K562 (cell line): ENCODE data around the gene LYSMD1. TPM values are rescaled to one million over a fixed set of nuclear protein-coding genes. Genes with fewer than 3 reads are reported as not detected.

Experiments
- CREB1 ChIP-seq, 2 experiments: sonication (generic) in 1 of 2; formaldehyde crosslinking in 1 of 2; IDR thresholded peaks; 2 replicates each; pipeline versions ENCODE4 v1.6.1 to v1.8.0; 2012 to 2022; ENCODE audit warnings: inconsistent platforms in 1 of 2, mild to moderate bottlenecking in 1 of 2, missing genetic modification reagents in 1 of 2, moderate library complexity in 1 of 2
- FOXP1 ChIP-seq: sonication (generic); formaldehyde crosslinking; IDR thresholded peaks from 2 replicates; pipeline ENCODE4 v1.8.0; 2022; ENCODE audit warnings: mild to moderate bottlenecking, missing genetic modification reagents
- FUS ChIP-seq: fragments of 200-400 bp; formaldehyde crosslinking; optimal IDR thresholded peaks from 2 replicates; pipeline ENCODE3; 2017; ENCODE audit warnings: low read depth, low read length
- HDAC2 ChIP-seq: fragments of 450-650 bp; IDR thresholded peaks from 2 replicates; pipeline ENCODE4 v1.6.1; 2016; ENCODE audit warnings: mild to moderate bottlenecking
- ILF3 ChIP-seq: fragments of 450-650 bp; IDR thresholded peaks from 2 replicates; pipeline ENCODE4 v1.6.1; 2018; ENCODE audit warnings: antibody characterized with exemption, mild to moderate bottlenecking, moderate library complexity, borderline replicate concordance
- LEF1 ChIP-seq: fragments of 450-650 bp; IDR thresholded peaks from 2 replicates; pipeline ENCODE4 v1.6.1; 2016; ENCODE audit warnings: mild to moderate bottlenecking
- NFRKB ChIP-seq: fragments of 450-650 bp; IDR thresholded peaks from 2 replicates; pipeline ENCODE4 v1.6.1; 2016; ENCODE audit warnings: low read depth
- POLR2G ChIP-seq: fragments of 200-400 bp; formaldehyde crosslinking; IDR thresholded peaks from 2 replicates; pipeline ENCODE4 v1.6.1; 2017; ENCODE audit warnings: low read depth, mild to moderate bottlenecking, antibody characterized with exemption, low read length, moderate library complexity
- SMARCC2 ChIP-seq: fragments of 450-650 bp; IDR thresholded peaks from 2 replicates; pipeline ENCODE4 v1.6.1; 2017; ENCODE audit warnings: antibody characterized with exemption, moderate library complexity, mild to moderate bottlenecking, low read depth
- SUPT5H ChIP-seq: fragments of 450-650 bp; IDR thresholded peaks from 2 replicates; pipeline ENCODE4 v1.6.1; 2016
- TAF7 ChIP-seq: fragments of 450-650 bp; IDR thresholded peaks from 2 replicates; pipeline ENCODE4 v1.6.1; 2016; ENCODE audit warnings: missing genetic modification characterization, missing compliant biosample characterization
- TRIM28 ChIP-seq: fragments of 450-650 bp; IDR thresholded peaks from 2 replicates; pipeline ENCODE4 v1.6.1; 2017
- ZNF165 ChIP-seq: fragments of 250-450 bp; sonication (Bioruptor Pico); IDR thresholded peaks from 2 replicates; pipeline ENCODE4 v1.4.0; 2020; ENCODE audit warnings: borderline replicate concordance
- ZNF274 ChIP-seq: IDR thresholded peaks from 2 replicates; pipeline ENCODE4 v1.6.1; 2011; ENCODE audit warnings: low read depth, mild to moderate bottlenecking, low read length, moderate library complexity, borderline replicate concordance
- ZNF668 ChIP-seq: fragments of 250-450 bp; sonication (Bioruptor Pico); IDR thresholded peaks from 2 replicates; pipeline ENCODE4 v1.8.0; 2022; ENCODE audit warnings: mild to moderate bottlenecking, inconsistent platforms
- polyA plus RNA-seq, 8 experiments: library from polyadenylated mRNA; depleted of rRNA in 4 of 8; stranded (reverse) in 5 of 8; unstranded in 3 of 8; fragments of >200 nt; fragmentation: Nextera tagmentation in 2 of 8; fragmentation: Illumina TruSeq in 1 of 8; extraction: Ambion mirVana in 2 of 8; extraction: Trizol in 1 of 8; gene quantifications; 2 replicates each; pipeline versions ENCODE4 v1.2.1 to v1.2.3, GENCODE V29; 2011 to 2014; ENCODE audit warnings: inconsistent platforms in 1 of 8, missing spikeins in 1 of 8
- total RNA-seq, 7 experiments: library from RNA; depleted of rRNA in 6 of 7; stranded (reverse); fragments of >200 nt in 6 of 7; fragmentation: Illumina TruSeq in 2 of 7; extraction: Trizol in 2 of 7; gene quantifications; 2 replicates each; pipeline versions ENCODE4 v1.2.1 to v1.2.3, GENCODE V29; 2011 to 2021; ENCODE audit warnings: low replicate concordance in 1 of 7
- TF ChIP-seq, protein P1 (sequence below): sonication (generic); formaldehyde crosslinking; IDR thresholded peaks from 2 replicates; pipeline ENCODE4 v1.8.0; 2022; ENCODE audit warnings: missing genetic modification reagents, mild to moderate bottlenecking, moderate library complexity, borderline replicate concordance
- TF ChIP-seq, protein P2 (sequence below), 2 experiments: fragments of 450-650 bp in 1 of 2; sonication (generic) in 1 of 2; formaldehyde crosslinking in 1 of 2; IDR thresholded peaks in 1 of 2; conservative IDR thresholded peaks in 1 of 2; 2 replicates each; pipeline versions ENCODE4 v1.6.1 to v1.8.1; 2016 to 2023; ENCODE audit warnings: mild to moderate bottlenecking in 2 of 2, moderate library complexity in 2 of 2, inconsistent platforms in 1 of 2, missing genetic modification reagents in 1 of 2
- TF ChIP-seq, protein P3 (sequence below), 3 experiments: IDR thresholded peaks in 2 of 3; conservative IDR thresholded peaks in 1 of 3; 2 replicates each; pipeline ENCODE4 v1.5.1; 2011 to 2012; ENCODE audit warnings: low read length in 3 of 3, mild to moderate bottlenecking in 3 of 3, control low read depth in 2 of 3, improper control_type of control experiment in 1 of 3, inconsistent platforms in 1 of 3, low read depth in 1 of 3, mixed read lengths in 1 of 3, moderate library complexity in 1 of 3; ENCODE audit not compliant: insufficient read depth in 2 of 3
- TF ChIP-seq, protein P4 (sequence below): fragments of 450-650 bp; formaldehyde crosslinking; IDR thresholded peaks from 2 replicates; pipeline ENCODE4 v1.4.0; 2022; ENCODE audit warnings: missing genetic modification characterization

LYSMD1 gene
- total and polyA plus RNA-seq, 9 of the 15 experiments (the other 6 are each of a cell fraction or from before 2014, with no cell fraction given): 2.2 to 9.4 (median 6.0) TPM

DNA sequence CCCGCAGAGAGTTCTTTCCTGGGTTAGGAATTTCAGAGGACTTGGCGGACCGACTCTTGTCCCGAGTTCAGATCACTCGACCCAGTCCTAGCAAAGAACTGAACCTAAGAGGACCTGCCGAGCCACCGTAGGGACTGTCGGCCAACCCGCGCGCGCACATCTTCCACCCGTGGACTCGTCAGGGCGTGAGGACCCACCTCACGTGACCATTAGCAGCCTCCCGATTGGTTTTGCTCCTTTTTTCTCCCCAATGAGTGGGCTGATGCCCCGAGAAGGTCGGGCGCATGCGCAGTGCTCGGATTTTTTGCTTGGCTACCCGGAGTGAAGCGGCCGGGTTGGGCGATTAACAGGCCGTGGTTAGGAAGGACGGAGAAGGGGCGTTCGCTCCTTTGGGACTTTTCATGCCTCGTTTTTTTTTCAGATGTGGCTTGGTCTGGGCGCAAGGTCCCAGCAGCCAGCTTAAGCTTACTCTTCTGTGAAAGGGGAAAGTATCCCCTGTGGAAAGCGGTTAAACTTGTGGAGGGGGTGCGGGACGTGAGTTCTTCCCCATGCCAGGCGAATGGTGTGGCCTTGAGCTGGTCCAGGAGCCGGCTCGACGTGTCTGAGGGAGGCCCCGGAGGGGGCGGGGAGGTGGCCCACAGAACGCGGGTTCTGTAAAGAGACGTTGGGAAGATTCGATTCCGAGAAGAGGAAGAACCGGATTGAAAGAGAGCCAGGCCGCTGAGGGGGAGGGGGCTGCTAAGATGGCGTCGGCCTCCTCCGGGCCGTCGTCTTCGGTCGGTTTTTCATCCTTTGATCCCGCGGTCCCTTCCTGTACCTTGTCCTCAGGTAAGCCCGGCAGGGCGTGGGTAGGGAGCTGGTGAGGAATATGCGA, 32.8 kb upstream of the LYSMD1 start, which contains the start of gene PIP5K1A (continued):
- 0 out of 2 replicates have a peak, but pooled peaks have one; percentile 29 for TF ChIP-seq NFRKB
- TF ChIP-seq TRIM28: no peak
- TF ChIP-seq, protein P1, sequence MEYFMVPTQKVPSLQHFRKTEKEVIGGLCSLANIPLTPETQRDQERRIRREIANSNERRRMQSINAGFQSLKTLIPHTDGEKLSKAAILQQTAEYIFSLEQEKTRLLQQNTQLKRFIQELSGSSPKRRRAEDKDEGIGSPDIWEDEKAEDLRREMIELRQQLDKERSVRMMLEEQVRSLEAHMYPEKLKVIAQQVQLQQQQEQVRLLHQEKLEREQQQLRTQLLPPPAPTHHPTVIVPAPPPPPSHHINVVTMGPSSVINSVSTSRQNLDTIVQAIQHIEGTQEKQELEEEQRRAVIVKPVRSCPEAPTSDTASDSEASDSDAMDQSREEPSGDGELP: peak; percentile 65
- TF ChIP-seq SMARCC2: no peak
- no peak for TF ChIP-seq CREB1 (IDR thresholded peaks at IDR 0.05)
- TF ChIP-seq CREB1 (CRISPR knock-in tag; IDR thresholded peaks at IDR 0.05): peak; percentile 52; the same call in 1 of the 2 replicates
- peak; percentile 61; the same call in 1 of the 2 replicates for TF ChIP-seq HDAC2
- TF ChIP-seq, protein P2, sequence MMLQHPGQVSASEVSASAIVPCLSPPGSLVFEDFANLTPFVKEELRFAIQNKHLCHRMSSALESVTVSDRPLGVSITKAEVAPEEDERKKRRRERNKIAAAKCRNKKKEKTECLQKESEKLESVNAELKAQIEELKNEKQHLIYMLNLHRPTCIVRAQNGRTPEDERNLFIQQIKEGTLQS (IDR thresholded peaks at IDR 0.05): no peak
- TF ChIP-seq, protein P2 (CRISPR knock-in tag; conservative IDR thresholded peaks at IDR 0.05): no peak
- TF ChIP-seq ZNF165: no peak
- no peak for TF ChIP-seq ZNF274
- no peak for TF ChIP-seq FUS
- TF ChIP-seq, protein P3, sequence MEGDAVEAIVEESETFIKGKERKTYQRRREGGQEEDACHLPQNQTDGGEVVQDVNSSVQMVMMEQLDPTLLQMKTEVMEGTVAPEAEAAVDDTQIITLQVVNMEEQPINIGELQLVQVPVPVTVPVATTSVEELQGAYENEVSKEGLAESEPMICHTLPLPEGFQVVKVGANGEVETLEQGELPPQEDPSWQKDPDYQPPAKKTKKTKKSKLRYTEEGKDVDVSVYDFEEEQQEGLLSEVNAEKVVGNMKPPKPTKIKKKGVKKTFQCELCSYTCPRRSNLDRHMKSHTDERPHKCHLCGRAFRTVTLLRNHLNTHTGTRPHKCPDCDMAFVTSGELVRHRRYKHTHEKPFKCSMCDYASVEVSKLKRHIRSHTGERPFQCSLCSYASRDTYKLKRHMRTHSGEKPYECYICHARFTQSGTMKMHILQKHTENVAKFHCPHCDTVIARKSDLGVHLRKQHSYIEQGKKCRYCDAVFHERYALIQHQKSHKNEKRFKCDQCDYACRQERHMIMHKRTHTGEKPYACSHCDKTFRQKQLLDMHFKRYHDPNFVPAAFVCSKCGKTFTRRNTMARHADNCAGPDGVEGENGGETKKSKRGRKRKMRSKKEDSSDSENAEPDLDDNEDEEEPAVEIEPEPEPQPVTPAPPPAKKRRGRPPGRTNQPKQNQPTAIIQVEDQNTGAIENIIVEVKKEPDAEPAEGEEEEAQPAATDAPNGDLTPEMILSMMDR (IDR thresholded peaks at IDR 0.05 in 2 of 3, conservative IDR thresholded peaks at IDR 0.05 in 1 of 3; ENCODE audit: insufficient read depth in 2 of 3, low read depth in 1 of 3, low read length in 3 of 3): no peak
- peak; percentile 79 for TF ChIP-seq POLR2G
- no peak for TF ChIP-seq ILF3
- peak; percentile 78 for TF ChIP-seq SUPT5H
- TF ChIP-seq TAF7 (tag): 0 out of 2 replicates have a peak, but pooled peaks have one; percentile 33
- 0 out of 2 replicates have a peak, but pooled peaks have one; percentile 38 for TF ChIP-seq FOXP1 (CRISPR knock-in tag)
- TF ChIP-seq, protein P4, sequence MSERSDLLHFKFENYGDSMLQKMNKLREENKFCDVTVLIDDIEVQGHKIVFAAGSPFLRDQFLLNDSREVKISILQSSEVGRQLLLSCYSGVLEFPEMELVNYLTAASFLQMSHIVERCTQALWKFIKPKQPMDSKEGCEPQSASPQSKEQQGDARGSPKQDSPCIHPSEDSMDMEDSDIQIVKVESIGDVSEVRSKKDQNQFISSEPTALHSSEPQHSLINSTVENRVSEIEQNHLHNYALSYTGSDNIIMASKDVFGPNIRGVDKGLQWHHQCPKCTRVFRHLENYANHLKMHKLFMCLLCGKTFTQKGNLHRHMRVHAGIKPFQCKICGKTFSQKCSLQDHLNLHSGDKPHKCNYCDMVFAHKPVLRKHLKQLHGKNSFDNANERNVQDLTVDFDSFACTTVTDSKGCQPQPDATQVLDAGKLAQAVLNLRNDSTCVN (CRISPR knock-in tag): no peak
- 0 out of 2 replicates have a peak, but pooled peaks have one; percentile 32 for TF ChIP-seq LEF1
- 0 out of 2 replicates have a peak, but pooled peaks have one; percentile 33 for TF ChIP-seq ZNF668 (CRISPR knock-in tag)
